H1 (cell line): ENCODE measurements around the gene EN1. TPM values are rescaled to one million over a fixed set of nuclear protein-coding genes. Genes with fewer than 3 reads are reported as not detected.

ENCODE experiments used
- CBX5 ChIP-seq: fragments of 300-800, 300-1000 bp; sonication (generic); IDR thresholded peaks from 2 replicates; pipeline ENCODE4 v1.7.1; 2016; ENCODE audit warnings: antibody characterized with exemption, low read length, low read depth
- CHD1 ChIP-seq: IDR thresholded peaks from 2 replicates; pipeline ENCODE4 v1.6.1; 2012; ENCODE audit warnings: low read depth, low read length, improper control_type of control experiment
- FOSL1 ChIP-seq: IDR thresholded peaks from 2 replicates; pipeline ENCODE4 v1.6.1; 2011; ENCODE audit warnings: mild to moderate bottlenecking, low read depth, low read length, moderate library complexity; ENCODE audit not compliant: insufficient read depth
- MAX ChIP-seq: IDR thresholded peaks from 2 replicates; pipeline ENCODE4 v1.6.1; 2012; ENCODE audit warnings: inconsistent platforms
- RAD21 ChIP-seq, 2 experiments: IDR thresholded peaks in 1 of 2; conservative IDR thresholded peaks in 1 of 2; 2 replicates each; pipeline ENCODE4 v1.6.1; 2011; ENCODE audit warnings: low read depth in 2 of 2, low read length in 2 of 2, improper control_type of control experiment in 1 of 2, inconsistent platforms in 1 of 2, mild to moderate bottlenecking in 1 of 2, moderate library complexity in 1 of 2
- RBBP5 ChIP-seq: IDR thresholded peaks from 2 replicates; pipeline ENCODE4 v1.7.1; 2012; ENCODE audit warnings: low read depth, mild to moderate bottlenecking, inconsistent platforms, low read length, moderate library complexity, borderline replicate concordance
- TBP ChIP-seq: IDR thresholded peaks from 2 replicates; pipeline ENCODE4 v1.6.1; 2011; ENCODE audit warnings: low read depth, low read length, improper control_type of control experiment
- polyA plus RNA-seq, 7 experiments: library from polyadenylated mRNA; depleted of rRNA in 3 of 7; stranded (reverse) in 5 of 7; unstranded in 2 of 7; fragments of >200 nt in 5 of 7; fragments of 200-250 nt in 2 of 7; gene quantifications; 1 replicate in 5 of 7; 2 replicates in 1 of 7; 4 replicates in 1 of 7; pipeline versions ENCODE4 v1.2.1 to v1.2.3, GENCODE V29; 2011 to 2013; ENCODE audit warnings: missing spikeins in 2 of 7, mixed read lengths in 2 of 7
- total RNA-seq: library from RNA; stranded (reverse); fragmentation: NEBNext Ultra II Directional; extraction: Animal tissue kit (Norgen Biotek cat#: 25700); gene quantifications from 2 replicates; pipeline ENCODE4 v1.2.1, GENCODE V29; 2021

The EN1 gene
- total and polyA plus RNA-seq, 2 of the 8 experiments (the other 6 are each of a cell fraction or from before 2014, with no cell fraction given): not detected

GRCh38 chr2:118794546-118794945 lies 52.9 kb downstream of the EN1 start (continued):
- TF ChIP-seq RAD21 (IDR thresholded peaks at IDR 0.05 in 1 of 2, conservative IDR thresholded peaks at IDR 0.05 in 1 of 2; ENCODE audit: low read depth in 2 of 2, low read length in 2 of 2): no peak
- TF ChIP-seq FOSL1: no peak
- no peak for TF ChIP-seq TBP
- no peak for TF ChIP-seq RBBP5
- no peak for TF ChIP-seq CHD1
- TF ChIP-seq CBX5: no peak
- no peak for TF ChIP-seq MAX

Other genes with a start within 250 kb of the EN1 start
- gene MARCO, start 94.5 kb upstream of the EN1 start, total RNA-seq: not detected in 2 replicates
- gene MARCO, start 94.5 kb upstream of the EN1 start, polyA plus RNA-seq (2011; rRNA removed): not detected in 2 replicates